Activated CD4-positive, alpha-beta memory T cell treated with anti-CD3 and anti-CD28 coated beads for 36 hours (primary cell): ENCODE results near the gene POLE2. TPM values are rescaled to one million over a fixed set of nuclear protein-coding genes. Genes with fewer than 3 reads are reported as not detected.

Experiments used
- total RNA-seq, 2 experiments: library from RNA; stranded (reverse); gene quantifications; one replicate each; pipeline ENCODE4 v1.2.3, GENCODE V29; 2021

Gene POLE2
- total RNA-seq, 2 experiments from 2014 or later: 41.3 to 43.4 TPM

Other genes starting within 250 kb of the POLE2 start
- 1,000 to 10,000 TPM; 2,029 to 2,157 TPM for gene RPS29, start 101.8 kb downstream of the POLE2 start, total RNA-seq
- gene LRR1, start 89.3 kb downstream of the POLE2 start, total RNA-seq: 10 to 100 TPM; 51.8 to 52.0 TPM
- gene RPL36AL, start 67.6 kb downstream of the POLE2 start, total RNA-seq: 100 to 1,000 TPM; 314 to 320 TPM
- 10 to 100 TPM; 40.4 to 43.7 TPM for gene MGAT2, start 67.4 kb downstream of the POLE2 start, total RNA-seq
- gene DNAAF2, start 53.0 kb downstream of the POLE2 start, total RNA-seq: 10 to 100 TPM in 1 of 2 experiments, 1 to 10 TPM in 1; 9.9 to 10.4 TPM
- gene KLHDC1, start 4.9 kb upstream of the POLE2 start, total RNA-seq: 1 to 10 TPM; 1.4 to 1.9 TPM
- gene KLHDC2, start 79.9 kb upstream of the POLE2 start, total RNA-seq: 10 to 100 TPM; 27.8 to 28.2 TPM
- 10 to 100 TPM; 63.6 to 71.0 TPM for gene NEMF, start 164.6 kb upstream of the POLE2 start, total RNA-seq
- 100 to 1,000 TPM; 198 to 202 TPM for gene ARF6, start 204.9 kb upstream of the POLE2 start, total RNA-seq